Measurements from ENCODE around the gene SLC4A8.
"Not testable (repeated sequence)": the region's sequence is repeated elsewhere in the genome, so short reads cannot be mapped to it uniquely, and the experiment has no call there.

The SLC4A8 gene

DNA sequence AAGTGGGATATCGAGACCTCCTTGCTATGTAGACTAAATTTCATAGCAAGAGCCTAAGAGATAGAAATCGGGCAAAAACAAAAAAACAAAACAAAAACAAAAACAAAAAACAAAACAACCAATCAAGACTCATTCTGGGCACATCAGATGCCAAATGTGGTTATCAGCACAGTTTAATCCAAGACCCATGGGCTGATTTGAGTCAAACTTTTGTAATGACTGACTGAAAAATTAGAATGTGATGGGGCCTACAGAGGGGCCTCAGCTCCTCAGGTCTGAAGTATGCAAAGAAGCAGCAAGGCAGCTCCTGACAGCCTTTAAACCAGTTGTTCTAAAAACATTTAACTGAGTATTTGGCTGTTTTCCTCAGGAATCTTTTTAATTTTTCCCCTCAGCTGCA is 49.3 kb downstream of the SLC4A8 start:
- DNase-seq (ENCODE audit: low read depth in 3 of 3, low spot score in 1 of 3), result no peak

DNA sequence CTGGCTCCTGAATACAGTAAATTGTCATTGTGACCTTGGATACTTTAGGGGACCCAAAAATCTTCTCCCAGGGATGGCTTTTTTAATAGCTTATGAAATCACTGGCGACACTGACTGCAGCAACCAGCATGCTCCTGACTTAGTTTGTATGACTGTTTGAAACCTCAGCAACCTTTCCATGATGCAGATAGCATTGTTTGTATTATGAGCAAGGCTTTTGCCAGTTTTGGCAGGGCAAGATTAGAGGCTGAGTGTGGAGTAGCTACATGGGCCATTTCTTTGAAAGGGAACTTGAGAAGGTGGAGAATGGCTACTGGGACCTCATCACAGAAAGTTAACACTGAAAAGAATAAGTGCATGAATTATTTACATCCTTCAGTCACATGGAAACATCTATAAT is 50.9 kb downstream of the SLC4A8 start:
- no peak for DNase-seq (ENCODE audit: low read depth in 3 of 3, low spot score in 1 of 3)

DNA sequence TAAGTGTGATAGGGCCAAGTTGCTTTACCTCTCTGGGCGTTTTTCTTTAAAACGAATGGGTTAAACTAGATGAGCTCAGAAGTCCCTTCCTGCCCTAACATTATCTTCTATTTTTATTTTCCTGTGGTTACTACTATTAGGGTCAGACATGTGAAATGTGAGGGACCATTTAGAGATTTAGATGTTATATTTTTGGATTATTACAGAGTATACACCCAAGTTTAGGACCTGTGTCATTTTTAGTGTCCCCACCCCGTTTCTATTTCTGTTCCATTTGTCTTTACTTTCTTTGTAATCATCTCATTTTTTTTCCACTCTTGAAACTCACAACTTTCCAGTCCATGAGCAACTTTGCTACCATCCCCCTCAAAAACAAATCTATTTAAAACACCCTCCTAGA is 56.3 kb downstream of the SLC4A8 start:
- no peak for DNase-seq (ENCODE audit: low read depth in 3 of 3, low spot score in 1 of 3)

DNA sequence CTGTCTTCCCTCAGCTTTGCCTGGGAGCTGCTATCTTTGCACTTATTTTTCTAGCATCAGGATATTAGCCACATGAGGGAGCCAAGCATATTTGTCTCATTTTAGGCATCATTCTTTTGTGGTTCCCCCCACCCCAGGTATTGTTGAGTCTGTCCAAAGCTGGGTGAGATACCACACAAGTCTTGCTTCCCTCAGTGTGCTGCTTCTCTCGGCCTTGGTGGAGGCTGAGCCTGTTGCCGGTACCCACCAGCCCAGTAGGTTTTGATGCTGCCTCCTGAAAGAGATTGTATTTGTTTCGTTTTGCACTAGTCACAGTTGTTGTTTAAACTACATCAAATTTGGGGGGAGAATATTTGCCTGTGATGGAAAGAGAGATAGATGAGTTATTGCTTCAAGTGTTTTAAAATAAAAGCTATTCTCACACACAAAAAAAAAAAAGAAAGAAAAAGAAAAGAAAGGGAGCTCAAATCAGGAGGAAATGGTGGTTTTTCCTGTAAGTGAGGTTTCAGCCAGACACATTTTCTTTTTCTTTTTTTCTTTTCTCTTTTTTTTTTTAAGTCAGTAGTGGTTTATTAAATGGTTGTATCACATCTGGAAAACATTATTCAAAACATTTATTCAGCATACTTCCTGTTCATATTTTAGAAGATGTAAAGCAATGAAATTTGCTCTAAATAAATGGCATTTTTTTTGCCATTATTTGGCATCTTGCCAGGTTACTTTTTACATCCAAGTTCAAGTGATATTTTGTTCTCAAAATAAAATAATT is 58.5 kb downstream of the SLC4A8 start:
- DNase-seq (ENCODE audit: low read depth in 3 of 3, low spot score in 1 of 3), result no peak

DNA sequence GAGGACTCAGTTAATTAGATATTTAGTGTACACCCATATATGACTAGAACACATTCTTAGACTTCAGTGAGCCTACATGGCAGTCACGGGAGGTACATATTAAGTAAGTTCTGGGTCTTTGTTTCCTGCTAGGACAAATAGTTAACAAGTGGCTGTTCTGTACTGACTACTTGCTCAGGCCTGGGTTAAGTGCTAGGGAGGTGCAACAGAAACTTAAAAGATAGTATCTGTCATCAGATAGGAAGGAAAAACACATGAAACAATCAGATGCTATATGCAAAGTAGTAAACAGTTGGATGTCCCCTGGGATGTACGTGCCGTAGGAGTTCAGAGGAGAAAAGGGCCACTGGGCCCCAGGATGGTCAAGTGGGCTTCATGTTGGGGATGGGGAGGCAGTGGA is 59.5 kb downstream of the SLC4A8 start:
- DNase-seq (ENCODE audit: low read depth in 3 of 3, low spot score in 1 of 3), result no peak

DNA sequence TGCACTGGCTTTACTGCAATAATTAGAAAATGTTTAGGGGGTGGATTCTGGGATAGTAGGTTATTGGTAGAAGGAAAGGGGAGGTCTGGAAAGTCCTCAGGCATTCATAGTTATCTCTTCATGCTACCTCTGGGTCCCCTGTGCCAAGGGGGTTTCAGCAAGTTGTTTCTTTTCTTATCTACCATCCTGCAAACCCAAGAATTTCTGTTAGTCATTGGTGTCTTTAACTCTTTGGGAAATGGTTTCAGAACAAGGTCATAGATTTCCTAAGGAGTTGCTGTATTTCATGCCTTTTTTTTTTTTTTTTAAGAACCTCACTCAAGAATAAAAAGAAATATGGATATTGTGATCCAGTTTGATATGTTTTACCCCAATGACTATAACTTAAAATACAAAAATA is 63.6 kb downstream of the SLC4A8 start:
- no peak for DNase-seq (ENCODE audit: low read depth in 3 of 3, low spot score in 1 of 3)

DNA sequence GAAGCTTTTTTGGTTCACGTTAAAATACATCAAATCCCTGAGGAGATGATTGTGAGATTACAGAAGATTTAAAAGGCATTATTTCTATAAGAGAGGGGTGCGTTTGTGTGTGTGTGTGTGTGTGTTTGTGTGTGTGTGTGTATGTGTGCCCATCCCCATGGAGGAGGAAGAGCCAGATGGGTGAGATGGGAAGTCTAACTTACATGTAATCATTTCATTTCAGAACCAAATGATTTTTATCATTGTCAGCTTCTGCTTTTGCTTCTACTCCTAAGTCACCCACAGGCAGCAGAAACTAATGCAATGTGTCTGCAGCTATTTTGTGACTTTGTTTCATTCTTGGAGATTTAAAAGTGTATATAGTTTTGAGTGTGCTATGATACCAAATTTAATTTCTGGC is 68.7 kb downstream of the SLC4A8 start:
- DNase-seq (ENCODE audit: low read depth in 3 of 3, low spot score in 1 of 3), result no peak

DNA sequence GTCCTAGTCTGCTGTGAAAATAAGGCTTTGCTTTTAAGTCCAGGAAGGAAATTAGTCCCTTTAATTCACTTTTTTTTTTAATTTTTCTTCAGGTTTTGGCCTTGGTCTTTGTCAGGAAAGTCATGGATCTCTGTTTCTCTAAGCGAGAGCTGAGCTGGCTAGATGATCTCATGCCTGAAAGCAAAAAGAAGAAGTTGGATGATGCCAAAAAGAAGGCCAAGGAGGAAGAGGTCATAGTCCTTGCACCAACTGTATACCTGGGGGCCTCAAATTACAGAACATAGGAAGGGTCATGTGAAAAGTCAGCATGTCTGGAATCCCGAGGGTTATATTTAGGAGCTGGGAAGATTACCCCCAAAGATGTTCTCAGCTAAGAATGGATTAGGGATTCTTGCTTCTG is 72.3 kb downstream of the SLC4A8 start:
- DNase-seq (ENCODE audit: low read depth in 3 of 3, low spot score in 1 of 3), result no peak

DNA sequence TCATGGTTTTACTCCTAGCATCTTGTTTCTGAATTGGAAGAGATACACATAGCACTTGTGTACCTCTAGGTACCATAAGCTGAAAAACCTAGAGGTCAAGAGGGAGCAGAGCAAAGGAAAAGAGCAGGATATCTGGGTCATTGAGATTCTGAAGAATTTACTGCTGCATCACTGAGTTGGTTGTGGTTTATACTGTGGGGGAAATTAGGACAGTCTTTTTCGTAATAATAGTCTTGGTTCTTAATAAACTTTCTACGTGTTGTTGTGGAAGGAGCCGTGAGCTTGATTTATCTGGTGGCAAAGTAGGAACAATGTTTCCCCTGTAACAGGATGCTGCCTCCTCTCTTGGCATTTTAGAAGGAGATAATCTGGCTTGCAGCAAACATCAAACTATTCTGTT is 80.2 kb downstream of the SLC4A8 start:
- no peak for DNase-seq (ENCODE audit: low read depth in 3 of 3, low spot score in 1 of 3)

DNA sequence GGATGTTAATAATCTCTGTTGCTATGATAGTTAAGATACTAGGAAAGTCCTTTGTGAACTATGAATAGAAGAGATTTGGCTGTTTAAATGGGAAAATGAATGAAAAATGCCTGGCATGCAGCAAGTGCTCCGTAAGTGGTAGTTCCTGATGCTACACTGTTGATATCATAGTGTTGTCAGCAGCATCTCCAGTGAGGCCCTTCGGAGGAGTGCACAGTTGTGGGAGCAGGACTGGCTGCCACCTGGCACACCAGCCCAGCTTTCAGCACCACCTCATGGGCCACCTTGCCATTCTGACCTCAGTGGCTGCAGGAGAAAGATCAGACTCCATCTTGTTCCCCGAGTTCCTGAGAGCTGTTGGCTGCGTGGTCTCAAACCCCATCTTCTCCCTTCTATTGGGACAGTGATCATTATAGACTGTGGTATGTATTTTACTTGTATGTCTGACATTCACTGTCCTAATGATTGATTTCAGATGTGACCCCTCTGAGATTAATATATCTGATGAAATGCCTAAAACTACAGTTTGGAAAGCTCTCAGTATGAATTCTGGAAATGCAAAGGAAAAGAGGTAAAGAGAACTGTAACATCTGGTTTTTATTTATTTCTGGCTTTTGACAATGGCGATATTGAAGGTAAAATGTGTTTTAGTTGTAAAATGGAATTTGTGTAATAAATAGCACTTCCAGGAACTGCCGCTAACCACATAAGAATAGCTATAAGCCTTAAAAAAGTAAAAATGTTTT is 80.9 kb downstream of the SLC4A8 start:
- DNase-seq (ENCODE audit: low read depth in 3 of 3, low spot score in 1 of 3), result no peak

DNA sequence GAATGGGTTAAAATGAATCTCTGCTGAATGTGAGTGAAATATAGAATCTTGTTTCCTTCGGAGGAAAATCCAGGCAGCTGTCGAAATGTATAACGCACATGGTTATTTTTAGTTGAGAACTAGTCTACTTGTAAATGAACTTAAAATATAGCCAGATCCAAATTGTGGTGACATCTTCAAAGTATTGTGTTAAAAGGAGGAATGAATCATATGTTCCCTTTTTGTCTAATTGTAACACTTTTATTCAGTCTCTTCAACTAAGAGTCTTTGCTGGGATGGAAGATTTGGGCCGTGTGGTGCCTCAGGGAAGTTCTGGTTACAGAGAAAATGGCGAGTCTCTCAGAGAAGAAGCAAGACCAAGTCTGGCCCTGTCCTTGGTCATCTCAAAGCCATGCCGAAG is 82.5 kb downstream of the SLC4A8 start:
- no peak for DNase-seq (ENCODE audit: low read depth in 3 of 3, low spot score in 1 of 3)

DNA sequence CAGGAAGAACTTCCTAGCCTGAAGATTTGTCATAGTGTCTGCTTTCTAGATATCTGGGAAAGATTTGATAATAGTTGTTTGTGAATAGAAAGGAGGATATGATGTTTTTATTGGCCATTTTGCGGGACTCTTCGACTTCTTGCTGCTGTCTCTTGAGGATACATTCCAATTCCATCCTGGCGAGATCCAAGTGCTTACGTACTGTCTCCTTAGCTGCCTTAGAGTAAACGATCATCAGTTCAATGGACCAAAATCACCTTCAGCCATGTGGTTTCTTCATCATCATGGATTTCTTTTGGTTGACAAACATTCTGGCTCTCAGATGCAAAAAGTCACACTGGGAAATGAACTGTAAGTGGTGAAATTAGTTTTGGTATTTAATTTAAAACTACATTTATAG is 83.7 kb downstream of the SLC4A8 start:
- no peak for DNase-seq (ENCODE audit: low read depth in 3 of 3, low spot score in 1 of 3)

DNA sequence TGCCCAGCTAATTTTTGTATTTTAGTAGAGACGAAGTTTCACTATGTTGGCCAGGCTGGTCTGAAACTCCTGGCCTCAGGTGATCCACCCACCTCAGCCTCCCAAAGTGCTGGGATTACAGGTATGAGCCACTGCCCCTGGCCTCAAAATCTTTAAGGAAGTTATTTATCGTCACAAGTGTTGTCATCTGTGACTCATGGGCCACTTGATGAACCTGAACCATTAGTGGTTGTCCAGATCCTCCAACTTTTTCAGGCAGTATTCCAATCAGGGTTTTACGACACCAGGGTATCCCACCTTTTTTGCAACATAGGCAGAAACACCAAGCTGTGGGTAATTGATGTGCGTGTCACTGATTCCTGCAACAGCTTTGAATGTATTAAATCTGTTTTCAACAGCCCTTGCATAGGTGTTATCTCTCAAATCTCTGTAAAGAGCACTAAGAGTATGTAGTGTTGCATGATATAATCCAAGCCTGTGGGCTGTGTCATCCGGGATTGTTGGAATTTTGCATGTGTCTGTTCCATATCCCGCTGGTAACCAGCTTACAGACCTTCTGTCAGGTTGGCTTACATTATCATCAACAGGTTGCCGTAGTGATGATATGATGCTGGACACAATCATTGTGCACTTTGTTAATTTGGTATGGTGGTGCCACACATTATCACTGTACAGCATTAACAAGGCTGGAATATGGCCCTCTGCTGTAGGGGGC is 87.1 kb downstream of the SLC4A8 start:
- no peak for DNase-seq (ENCODE audit: low read depth in 3 of 3, low spot score in 1 of 3)

DNA sequence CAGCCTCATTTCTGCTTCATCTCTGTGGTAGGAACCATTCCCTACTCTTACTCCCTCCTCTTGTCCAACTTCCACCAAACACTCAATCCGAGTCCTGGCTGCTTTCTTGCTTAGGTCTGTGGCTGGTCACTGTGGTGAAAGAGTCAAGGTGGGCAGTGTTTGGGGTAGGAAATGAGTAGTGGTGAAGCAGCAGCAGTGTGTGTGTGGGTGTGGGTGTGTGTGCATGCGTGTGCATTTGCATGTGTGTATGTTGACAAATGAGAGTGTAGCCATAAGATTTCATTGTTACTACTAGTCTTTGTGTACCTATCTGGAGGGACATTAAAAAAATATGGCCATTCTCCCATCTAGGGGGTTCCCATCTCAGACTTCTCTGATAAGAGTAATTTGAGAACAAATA is 87.8 kb downstream of the SLC4A8 start:
- no peak for DNase-seq (ENCODE audit: low read depth in 3 of 3, low spot score in 1 of 3)

DNA sequence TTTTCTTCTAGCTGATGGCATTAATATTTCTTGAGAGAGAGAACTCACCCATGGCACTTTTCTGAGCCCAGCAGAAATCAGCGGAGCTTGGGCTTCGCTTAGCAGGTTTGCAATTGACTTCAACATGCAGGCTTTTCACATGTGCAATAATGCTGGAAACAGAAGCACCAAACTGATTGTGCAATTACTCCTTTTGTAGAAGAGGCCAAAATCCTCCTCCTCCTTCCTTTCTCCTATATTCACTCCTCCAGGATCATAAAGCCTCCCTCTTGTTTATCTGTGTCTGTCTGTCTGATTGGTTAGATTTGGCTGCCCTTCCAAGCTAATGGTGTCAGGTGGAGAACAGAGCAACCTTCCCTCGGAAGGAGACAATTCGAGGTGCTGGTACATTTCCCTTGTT is 90.4 kb downstream of the SLC4A8 start:
- DNase-seq (ENCODE audit: low read depth in 3 of 3, low spot score in 1 of 3), result not testable (repeated sequence)

DNA sequence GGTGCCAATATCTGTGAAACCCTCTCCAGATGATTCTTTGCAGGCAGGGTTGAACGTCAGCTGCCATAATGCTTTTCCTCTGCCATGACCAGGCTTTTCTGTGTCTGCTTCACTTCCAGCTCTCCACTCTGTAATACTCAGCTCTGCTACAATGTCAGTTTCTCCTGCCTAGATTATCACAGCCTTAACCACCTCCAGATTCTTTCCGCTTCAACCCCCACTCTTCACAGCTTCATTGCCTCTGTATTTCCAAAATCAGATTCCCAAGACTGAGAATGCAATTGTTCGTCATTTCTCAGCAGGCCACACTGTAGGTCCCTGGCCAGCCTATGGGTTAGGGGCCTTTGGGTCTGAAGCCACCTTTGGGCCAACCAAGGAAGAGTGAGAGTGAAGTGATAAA is 92.7 kb downstream of the SLC4A8 start:
- DNase-seq (ENCODE audit: low read depth in 3 of 3, low spot score in 1 of 3), result no peak

DNA sequence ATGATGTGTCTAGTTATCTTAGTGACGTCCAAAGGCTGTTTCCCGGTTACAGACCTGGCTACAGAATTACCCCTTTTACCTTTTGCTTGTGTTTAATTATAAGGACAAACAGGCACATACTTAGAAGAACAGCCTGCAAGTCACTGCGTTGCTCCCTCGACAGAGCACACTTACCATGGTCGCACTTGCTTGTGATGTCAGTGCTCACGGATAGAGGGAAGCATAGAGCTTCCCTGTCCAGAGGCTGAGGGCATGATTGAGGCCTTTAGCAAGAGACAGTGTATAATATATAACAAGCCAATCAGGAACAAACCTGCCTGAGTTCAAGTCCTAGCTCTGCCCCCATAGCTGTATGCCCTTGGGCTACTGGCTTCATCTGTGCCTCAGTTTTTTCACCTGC is 93.2 kb downstream of the SLC4A8 start:
- DNase-seq (ENCODE audit: low read depth in 3 of 3, low spot score in 1 of 3), result no peak

DNA sequence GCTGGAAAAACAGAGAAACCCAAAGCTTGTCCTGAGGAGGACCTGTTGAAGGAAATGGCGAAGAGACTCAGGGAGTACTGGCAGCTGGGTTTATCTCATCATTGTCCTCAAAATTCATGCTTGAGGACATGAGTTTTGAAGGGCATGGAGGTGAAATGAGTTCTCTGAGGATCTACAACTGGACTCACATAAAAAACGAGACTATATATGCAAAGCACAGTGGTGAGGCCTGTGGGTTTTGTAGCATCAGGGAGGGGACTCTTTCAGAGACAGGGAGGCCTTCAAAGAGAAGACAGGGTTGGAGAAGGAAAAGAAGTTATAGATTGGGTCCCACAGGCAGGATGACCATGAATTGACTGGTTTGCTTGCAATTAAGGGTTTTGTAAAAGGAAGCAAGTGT is 95.1 kb downstream of the SLC4A8 start:
- DNase-seq (ENCODE audit: low read depth in 3 of 3, low spot score in 1 of 3), result no peak

DNA sequence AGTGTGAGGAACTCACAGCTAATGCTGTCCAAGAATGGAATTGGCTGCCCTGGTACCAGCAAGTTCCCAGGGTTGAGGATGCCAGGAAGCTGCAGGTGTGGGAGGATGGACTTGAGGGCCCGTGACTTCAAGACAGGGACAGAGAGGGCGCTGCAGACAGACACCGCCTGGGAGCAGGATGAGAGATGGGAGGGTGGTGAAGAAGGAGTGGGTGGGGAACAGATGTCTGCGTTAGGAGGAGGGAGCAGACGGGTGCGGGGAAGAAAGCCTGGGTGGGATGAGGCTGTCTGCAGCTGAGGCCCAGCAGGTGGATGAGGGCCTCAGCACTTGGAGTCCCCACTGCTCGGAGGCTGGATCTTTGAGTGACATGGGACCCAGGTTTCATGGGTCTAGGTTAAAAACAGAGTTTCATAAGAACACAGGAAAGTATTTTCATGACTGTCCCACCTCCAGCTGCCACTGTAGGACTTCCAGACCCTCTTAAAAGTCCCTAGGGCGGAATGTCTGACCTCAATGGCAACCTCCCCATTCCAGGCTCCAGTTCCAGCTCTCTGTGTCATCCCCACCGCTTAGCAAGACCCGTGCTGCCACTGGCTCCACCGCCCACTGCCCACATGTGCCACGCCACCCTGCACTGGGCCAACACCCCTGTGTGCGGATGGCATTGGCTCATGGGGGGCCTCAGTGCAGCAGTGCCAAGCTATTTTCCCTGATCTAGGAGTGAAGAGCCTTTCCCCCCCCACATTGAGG is 96.1 kb downstream of the SLC4A8 start:
- no peak for DNase-seq (ENCODE audit: low read depth in 3 of 3, low spot score in 1 of 3)

DNA sequence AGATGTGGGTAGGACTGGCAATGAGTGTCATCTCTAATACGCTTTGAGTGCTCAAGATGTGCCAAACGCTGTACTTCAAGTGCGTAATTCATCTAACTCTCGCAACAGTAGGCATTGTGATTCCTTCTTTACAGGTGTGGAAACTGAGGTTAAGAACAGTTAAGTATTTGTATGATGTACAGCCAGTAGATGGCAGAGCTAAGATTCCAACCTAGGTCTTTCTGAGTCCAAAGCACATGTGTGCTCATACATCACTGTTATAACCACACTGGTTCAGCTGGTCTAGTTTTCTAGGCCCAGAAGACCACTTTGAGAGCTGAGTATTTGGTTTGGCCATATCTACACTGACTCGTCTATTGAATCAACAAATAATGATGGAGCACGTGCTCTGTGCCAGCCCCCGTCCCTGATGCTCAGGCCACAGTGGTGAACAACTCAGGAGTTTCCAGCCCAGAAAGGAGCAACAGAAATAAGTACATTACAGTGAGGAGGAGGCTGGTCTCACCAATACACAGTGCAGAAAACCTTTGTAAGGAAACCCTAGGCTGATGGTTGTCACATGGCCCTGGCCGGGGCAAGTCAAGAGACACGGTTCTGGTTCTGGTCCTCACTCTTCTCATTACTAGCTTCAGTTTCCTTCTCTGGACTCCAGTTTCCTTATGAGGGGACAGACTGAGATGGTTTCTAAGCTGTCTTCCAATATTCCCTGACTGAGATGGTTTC is 97.1 kb downstream of the SLC4A8 start:
- no peak for DNase-seq (ENCODE audit: low read depth in 3 of 3, low spot score in 1 of 3)

DNA sequence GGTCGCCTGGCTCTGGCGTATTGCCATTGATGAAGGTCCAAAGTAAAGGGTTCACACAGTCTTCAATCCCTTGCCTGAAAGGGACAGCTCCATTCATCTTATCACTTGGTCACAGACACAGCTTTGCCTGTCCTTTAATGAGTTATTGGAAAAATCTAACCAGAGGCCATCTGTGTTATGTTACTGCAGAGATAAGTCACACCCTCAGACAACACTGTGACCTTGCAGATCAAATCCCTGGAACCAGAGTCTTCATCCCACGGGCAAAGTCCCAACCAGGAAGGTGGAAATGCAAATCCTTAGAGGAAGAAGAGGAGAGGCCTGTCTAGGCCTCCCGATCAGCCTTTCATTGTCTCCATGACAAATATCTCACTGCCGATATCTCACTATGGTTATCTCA is 98.1 kb downstream of the SLC4A8 start:
- DNase-seq (ENCODE audit: low read depth in 3 of 3, low spot score in 1 of 3), result no peak
